Sigmoid colon (tissue), 7 donors: ENCODE measurements around the gene G6PD. TPM values are rescaled to one million over a fixed set of nuclear protein-coding genes. Genes with fewer than 3 reads are reported as not detected.
A peak's percentile ranks its signal among the peaks of the same experiment; 100 is the strongest.

ENCODE experiments used
- DNase-seq: peaks from one replicate; pipeline ENCODE4 v3.0.0-alpha.2; 2019
- H3K27ac ChIP-seq, 4 donors: fragments of 200-600 bp; sonication (generic); one replicate each; pipeline ENCODE4 v1.5.1; 2016 to 2019; ENCODE audit warnings: mild to moderate bottlenecking in 1 of 4
- H3K27me3 ChIP-seq, 3 donors: fragments of 200-600 bp; sonication (generic); one replicate each; pipeline ENCODE4 v1.5.1; 2019; ENCODE audit warnings: mild to moderate bottlenecking in 1 of 3
- H3K36me3 ChIP-seq, 4 donors: fragments of 200-600 bp; sonication (generic); one replicate each; pipeline ENCODE4 v1.5.1; 2016 to 2019
- H3K4me1 ChIP-seq, 4 donors: fragments of 200-600 bp; sonication (generic); one replicate each; pipeline ENCODE4 v1.5.1; 2017 to 2019
- H3K4me3 ChIP-seq, 4 donors: fragments of 200-600 bp; sonication (generic); one replicate each; pipeline ENCODE4 v1.5.1; 2017 to 2019; ENCODE audit warnings: mild to moderate bottlenecking in 2 of 4, moderate library complexity in 1 of 4
- H3K9me3 ChIP-seq, 4 donors: fragments of 200-600 bp in 3 of 4; sonication (generic) in 3 of 4; one replicate each; pipeline versions ENCODE4 v1.5.1 to v1.6.1; 2013 to 2019
- EP300 ChIP-seq, 4 donors: sonication (generic); formaldehyde crosslinking; IDR thresholded peaks; one replicate each; pipeline ENCODE4 v1.6.1; 2017; ENCODE audit warnings: antibody characterized with exemption in 4 of 4
- POLR2A ChIP-seq, 2 donors: fragments of 450-650 bp; IDR thresholded peaks; one replicate each; pipeline ENCODE4 v1.6.1; 2016; ENCODE audit warnings: antibody characterized with exemption in 2 of 2, mild to moderate bottlenecking in 2 of 2, moderate library complexity in 2 of 2
- POLR2AphosphoS5 ChIP-seq, 4 donors: sonication (generic); formaldehyde crosslinking; IDR thresholded peaks; one replicate each; pipeline ENCODE4 v1.6.1; 2017; ENCODE audit warnings: antibody characterized with exemption in 4 of 4
- WGBS, 2 donors: extraction: QIAGEN DNeasy Blood & Tissue Kit; methylation state at CpG; one replicate each; pipeline ENCODE4 v1.1.7; 2013; 5-methylcytosine and 5-hydroxymethylcytosine counted together
- intact Hi-C: fragments of 100-400 bp; cut with DNase I; formaldehyde crosslinking; loops from one replicate; pipeline ENCODE4 v1.15.1; 2023
- polyA plus RNA-seq, 3 donors: library from polyadenylated mRNA; stranded (reverse); fragments of 200-250 nt; gene quantifications; one replicate each; pipeline ENCODE4 v1.2.3, GENCODE V29; 2013
- total RNA-seq, 4 donors: library from RNA; depleted of rRNA; stranded (reverse); fragments of >200 nt; gene quantifications; one replicate each; pipeline ENCODE4 v1.1.0, GENCODE V29; 2016
- TF ChIP-seq, protein P1 (sequence below), 4 experiments: fragments of 450-650 bp in 3 of 4; fragments of 200-600 bp in 1 of 4; IDR thresholded peaks; one replicate each; pipeline ENCODE4 v1.5.1; 2016 to 2019; ENCODE audit warnings: antibody characterized with exemption in 4 of 4, mild to moderate bottlenecking in 3 of 4, moderate library complexity in 2 of 4
- donor health status: healthy with polysubstance abuse.
- donor health status: Bipolar disorder and iron deficiency.
- donor health status: healthy.

The G6PD gene
- 10 to 100 TPM; 15.0 to 32.1 (median 19.8) TPM for total RNA-seq
- 10 to 100 TPM in 2 of 3 donors, 1 to 10 TPM in 1; 9.0 to 34.6 (median 17.8) TPM for polyA plus RNA-seq

DNA sequence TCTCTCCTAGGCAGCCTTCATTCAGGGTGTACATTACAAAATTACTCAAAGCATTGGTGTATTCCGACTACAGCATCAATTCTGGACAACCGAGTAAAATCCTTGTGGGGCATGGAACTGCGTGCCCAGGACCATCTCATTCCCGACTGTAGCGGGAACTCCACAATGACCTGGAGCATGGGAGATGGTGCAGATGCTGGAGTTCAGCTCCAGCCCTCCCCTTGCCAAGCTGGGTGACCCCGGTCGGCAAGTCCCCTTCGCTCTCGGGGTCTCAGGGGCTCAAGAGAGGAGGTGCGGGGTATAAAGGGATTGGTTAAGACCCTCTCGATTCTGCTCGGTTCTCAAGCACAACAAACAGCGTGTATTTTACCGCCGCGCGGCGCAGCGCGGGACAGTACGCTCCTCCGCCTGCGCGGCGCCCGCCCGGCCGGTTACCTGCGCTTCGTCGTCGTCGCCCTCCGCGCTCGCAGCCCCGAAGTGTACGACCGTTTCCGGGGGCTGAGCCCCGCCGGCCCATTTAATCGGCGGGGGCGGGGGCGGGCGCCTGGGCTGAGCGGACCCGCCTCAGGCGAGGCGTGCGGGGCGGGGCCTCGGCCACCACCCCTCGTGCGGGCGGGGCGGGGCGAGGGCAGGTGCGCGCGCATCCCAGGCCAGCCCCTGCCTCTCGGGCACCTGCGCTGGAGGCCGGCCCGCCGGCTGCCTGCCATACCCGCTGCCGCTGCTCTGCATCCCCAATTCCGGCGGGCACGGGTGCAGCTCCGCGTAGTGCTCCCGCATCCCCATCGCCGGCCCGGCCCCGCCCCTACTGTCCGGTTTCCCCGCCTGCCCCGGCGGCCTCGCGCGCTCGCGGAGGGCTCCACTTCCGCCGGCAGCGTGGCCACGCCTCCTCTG, at the start of gene G6PD:
Gene G6PD, minus strand, starts transcription at position 493 of the 891 bp plus-strand sequence. CDS start 691 bp downstream, outside the sequence.
- no peak for TF ChIP-seq EP300 (IDR thresholded peaks at IDR 0.05)
- TF ChIP-seq, protein P1, sequence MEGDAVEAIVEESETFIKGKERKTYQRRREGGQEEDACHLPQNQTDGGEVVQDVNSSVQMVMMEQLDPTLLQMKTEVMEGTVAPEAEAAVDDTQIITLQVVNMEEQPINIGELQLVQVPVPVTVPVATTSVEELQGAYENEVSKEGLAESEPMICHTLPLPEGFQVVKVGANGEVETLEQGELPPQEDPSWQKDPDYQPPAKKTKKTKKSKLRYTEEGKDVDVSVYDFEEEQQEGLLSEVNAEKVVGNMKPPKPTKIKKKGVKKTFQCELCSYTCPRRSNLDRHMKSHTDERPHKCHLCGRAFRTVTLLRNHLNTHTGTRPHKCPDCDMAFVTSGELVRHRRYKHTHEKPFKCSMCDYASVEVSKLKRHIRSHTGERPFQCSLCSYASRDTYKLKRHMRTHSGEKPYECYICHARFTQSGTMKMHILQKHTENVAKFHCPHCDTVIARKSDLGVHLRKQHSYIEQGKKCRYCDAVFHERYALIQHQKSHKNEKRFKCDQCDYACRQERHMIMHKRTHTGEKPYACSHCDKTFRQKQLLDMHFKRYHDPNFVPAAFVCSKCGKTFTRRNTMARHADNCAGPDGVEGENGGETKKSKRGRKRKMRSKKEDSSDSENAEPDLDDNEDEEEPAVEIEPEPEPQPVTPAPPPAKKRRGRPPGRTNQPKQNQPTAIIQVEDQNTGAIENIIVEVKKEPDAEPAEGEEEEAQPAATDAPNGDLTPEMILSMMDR (IDR thresholded peaks at IDR 0.05): no peak
- peak in 2 of 4 donors; percentile 21 to 26 for TF ChIP-seq POLR2AphosphoS5 (IDR thresholded peaks at IDR 0.05)
- no peak for TF ChIP-seq POLR2A (IDR thresholded peaks at IDR 0.05)
- no peak for DNase-seq
- H3K36me3 ChIP-seq: no peaks in the 10 kb centered on the region
- peak within 1 kb of the TSS; percentile 82 to 87 (median 84) for H3K27ac ChIP-seq
- peak within 1 kb of the TSS; percentile 55 to 64 (median 63) for H3K4me3 ChIP-seq
- WGBS, 2 donors: 1% methylated on average over 92 of the region's 92 CpGs
- no peaks in the 10 kb centered on the region for H3K27me3 ChIP-seq
- intact Hi-C loops: no loop called here
- H3K9me3 ChIP-seq: no peaks in the 10 kb centered on the region
- H3K4me1 ChIP-seq: peaks cover 0 to 26% (median 17%) of the 10 kb centered on the region in 4 donors

DNA sequence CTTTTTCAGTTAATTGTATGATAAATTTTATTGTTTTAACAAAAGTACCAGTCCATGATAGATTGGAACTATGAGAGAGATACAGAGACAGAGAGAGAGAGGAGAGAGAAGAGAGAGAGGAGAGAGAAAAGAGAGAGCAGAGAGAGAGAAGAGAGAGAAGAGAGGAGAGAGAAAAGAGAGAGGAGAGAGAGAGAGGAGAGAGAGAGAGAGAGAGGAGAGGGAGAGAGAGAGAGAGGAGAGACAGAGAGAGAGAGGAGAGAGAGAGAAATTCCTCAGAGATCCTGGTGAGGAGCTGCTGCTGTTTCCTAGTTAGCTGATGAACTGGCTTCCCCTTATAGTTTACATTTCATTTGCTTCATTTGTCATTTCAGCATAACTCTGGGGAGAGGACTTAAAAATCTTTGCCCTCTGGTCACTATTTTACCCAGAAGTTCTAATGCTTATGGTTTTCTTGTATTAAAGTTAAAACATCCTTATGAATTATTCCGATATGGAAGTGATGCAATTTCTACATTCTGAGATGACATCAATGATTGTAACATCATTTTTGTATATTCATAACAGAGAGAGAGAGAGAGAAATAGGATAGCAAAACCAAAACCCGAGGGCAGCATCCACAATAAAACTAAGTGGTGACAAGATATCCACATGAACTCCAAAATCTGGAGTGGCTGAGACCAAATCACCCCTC, 49.1 kb upstream of the G6PD start:
- no peak for DNase-seq
- WGBS, 2 donors: 58 to 59% methylated on average over 2 of the region's 2 CpGs
- Histone ChIP-seq H3K27me3 (peaks cover 0 to 3% (median 0%) of the 10 kb centered on the region in 3 donors), H3K4me1 (peaks cover 0 to 9% (median 3%) of the 10 kb centered on the region in 4 donors), H3K36me3 (no peaks in the 10 kb centered on the region), H3K27ac (peak overlapping the region in 1 of 4 donors; percentile 29), H3K9me3 (no peaks in the 10 kb centered on the region), H3K4me3 (no peak overlapping the region)
- intact Hi-C loops: no loop called here
- TF ChIP-seq, protein P1 (IDR thresholded peaks at IDR 0.05): no peak
- TF ChIP-seq POLR2A (IDR thresholded peaks at IDR 0.05): no peak
- no peak for TF ChIP-seq EP300 (IDR thresholded peaks at IDR 0.05)
- no peak for TF ChIP-seq POLR2AphosphoS5 (IDR thresholded peaks at IDR 0.05)

DNA sequence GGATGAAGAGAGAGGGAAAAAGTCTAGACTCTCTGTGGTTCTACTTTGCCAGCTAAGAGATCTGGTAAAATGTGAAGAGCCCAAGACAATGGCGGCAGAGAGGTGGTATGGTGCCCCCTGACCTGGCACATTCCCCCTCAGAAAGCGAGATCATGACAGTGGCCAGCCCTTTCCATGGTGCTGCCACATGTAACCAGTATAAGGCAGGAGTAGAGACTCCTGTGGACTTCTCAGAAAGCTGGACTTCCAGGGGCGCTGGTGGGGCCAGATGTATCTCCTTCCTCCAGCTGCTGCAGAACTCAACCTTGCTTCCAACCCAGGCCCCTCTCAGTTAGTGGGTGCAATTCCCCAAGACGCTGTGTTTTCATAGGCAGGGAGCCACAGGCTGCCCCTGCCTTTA, 47.8 kb upstream of the G6PD start:
- WGBS, 2 donors: 91 to 94% methylated on average over 4 of the region's 4 CpGs
- Histone ChIP-seq H3K27ac (no peak overlapping the region), H3K4me3 (no peak overlapping the region), H3K36me3 (no peaks in the 10 kb centered on the region), H3K9me3 (no peaks in the 10 kb centered on the region), H3K27me3 (no peaks in the 10 kb centered on the region), H3K4me1 (peaks cover 0 to 9% (median 3%) of the 10 kb centered on the region in 4 donors)
- intact Hi-C loops: no loop called here
- no peak for DNase-seq
- no peak for TF ChIP-seq POLR2A (IDR thresholded peaks at IDR 0.05)
- no peak for TF ChIP-seq EP300 (IDR thresholded peaks at IDR 0.05)
- TF ChIP-seq, protein P1 (IDR thresholded peaks at IDR 0.05): no peak
- TF ChIP-seq POLR2AphosphoS5 (IDR thresholded peaks at IDR 0.05): no peak

DNA sequence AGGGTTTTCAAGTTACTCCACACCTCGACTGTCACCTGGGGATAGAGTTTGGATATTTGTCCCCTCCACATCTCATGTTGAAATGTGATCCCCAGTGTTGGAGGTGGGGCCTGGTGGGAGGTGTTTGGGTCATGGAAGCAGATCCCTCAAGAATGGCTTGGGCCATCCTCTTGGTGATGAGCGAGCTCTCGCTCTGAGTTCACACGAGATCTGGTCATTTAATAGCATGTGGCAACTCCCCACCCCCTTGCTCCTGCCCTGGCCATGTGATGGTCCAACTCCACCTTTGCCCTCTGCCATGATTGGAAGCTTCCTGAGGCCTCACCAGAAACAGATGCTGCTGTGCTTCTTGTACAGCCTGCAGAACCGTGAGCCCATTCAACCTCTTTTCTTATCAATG, 46.6 kb upstream of the G6PD start:
- intact Hi-C loops: no loop called here
- Histone ChIP-seq H3K4me1 (peaks cover 0 to 9% (median 3%) of the 10 kb centered on the region in 4 donors), H3K4me3 (no peak overlapping the region), H3K27me3 (no peaks in the 10 kb centered on the region), H3K27ac (no peak overlapping the region), H3K36me3 (no peaks in the 10 kb centered on the region), H3K9me3 (no peaks in the 10 kb centered on the region)
- TF ChIP-seq, protein P1 (IDR thresholded peaks at IDR 0.05): no peak
- TF ChIP-seq POLR2AphosphoS5 (IDR thresholded peaks at IDR 0.05): no peak
- no peak for TF ChIP-seq POLR2A (IDR thresholded peaks at IDR 0.05)
- TF ChIP-seq EP300 (IDR thresholded peaks at IDR 0.05): no peak
- WGBS, 2 donors: 87 to 89% methylated on average over 5 of the region's 5 CpGs
- DNase-seq: no peak
